HepG2 (cell line): ENCODE data around the gene DNAJB12. TPM values are rescaled to one million over a fixed set of nuclear protein-coding genes. Genes with fewer than 3 reads are reported as not detected.

Experiments
- ADNP ChIP-seq: sonication (generic); formaldehyde crosslinking; IDR thresholded peaks from 2 replicates; pipeline ENCODE4 v1.4.0; 2020; ENCODE audit warnings: missing genetic modification reagents
- GPBP1L1 ChIP-seq: sonication (generic); formaldehyde crosslinking; IDR thresholded peaks from 2 replicates; pipeline ENCODE4 v1.5.0; 2020; ENCODE audit warnings: mild to moderate bottlenecking, missing genetic modification reagents
- MEF2D ChIP-seq: sonication (generic); formaldehyde crosslinking; IDR thresholded peaks from 2 replicates; pipeline ENCODE4 v1.5.1; 2020; ENCODE audit warnings: mild to moderate bottlenecking, missing genetic modification reagents
- MIXL1 ChIP-seq: IDR thresholded peaks from 2 replicates; pipeline ENCODE4 v1.6.1; 2016
- ONECUT2 ChIP-seq: sonication (generic); formaldehyde crosslinking; IDR thresholded peaks from 2 replicates; pipeline ENCODE4 v1.4.0; 2020; ENCODE audit warnings: missing genetic modification reagents
- REXO4 ChIP-seq: sonication (generic); formaldehyde crosslinking; IDR thresholded peaks from 2 replicates; pipeline ENCODE4 v1.8.0; 2022; ENCODE audit warnings: missing genetic modification reagents, mild to moderate bottlenecking, borderline replicate concordance
- RFX1 ChIP-seq: fragments of 450-650 bp; IDR thresholded peaks from 2 replicates; pipeline ENCODE4 v1.6.1; 2017
- SKI ChIP-seq: fragments of 450-650 bp; IDR thresholded peaks from one replicate; pipeline ENCODE4 v1.6.1; 2018; ENCODE audit warnings: mild to moderate bottlenecking; ENCODE audit not compliant: partially characterized antibody
- SUZ12 ChIP-seq: fragments of 150-350 bp; IDR thresholded peaks from 2 replicates; pipeline ENCODE4 v1.6.1; 2014; ENCODE audit warnings: low read depth, low read length
- ZC3H13 ChIP-seq: sonication (generic); formaldehyde crosslinking; IDR thresholded peaks from 2 replicates; pipeline ENCODE4 v1.8.1; 2023; ENCODE audit warnings: mild to moderate bottlenecking, missing genetic modification reagents, moderate library complexity
- ZFAT ChIP-seq: sonication (generic); formaldehyde crosslinking; conservative IDR thresholded peaks from 2 replicates; pipeline ENCODE4 v1.8.1; 2023; ENCODE audit warnings: missing genetic modification reagents, inconsistent platforms
- ZMAT5 ChIP-seq: sonication (generic); formaldehyde crosslinking; IDR thresholded peaks from 2 replicates; pipeline ENCODE4 v1.5.0; 2020; ENCODE audit warnings: mild to moderate bottlenecking, low read depth, missing genetic modification reagents, borderline replicate concordance
- ZNF160 ChIP-seq: sonication (generic); formaldehyde crosslinking; IDR thresholded peaks from 2 replicates; pipeline ENCODE4 v1.8.0; 2022; ENCODE audit warnings: mild to moderate bottlenecking, inconsistent platforms, missing genetic modification reagents
- ZNF260 ChIP-seq: sonication (generic); formaldehyde crosslinking; IDR thresholded peaks from 2 replicates; pipeline ENCODE4 v1.4.0; 2020; ENCODE audit warnings: missing genetic modification reagents, low read depth, mild to moderate bottlenecking, borderline replicate concordance
- ZNF616 ChIP-seq: sonication (generic); formaldehyde crosslinking; IDR thresholded peaks from 2 replicates; pipeline ENCODE4 v1.5.0; 2020; ENCODE audit warnings: low read depth, mild to moderate bottlenecking, missing genetic modification reagents
- ZNF709 ChIP-seq: sonication (generic); formaldehyde crosslinking; IDR thresholded peaks from 2 replicates; pipeline ENCODE4 v1.5.0; 2020; ENCODE audit warnings: mild to moderate bottlenecking, missing genetic modification reagents
- ZNF746 ChIP-seq: sonication (generic); formaldehyde crosslinking; IDR thresholded peaks from 2 replicates; pipeline ENCODE4 v1.8.0; 2022; ENCODE audit warnings: mild to moderate bottlenecking, missing genetic modification reagents
- ZNF773 ChIP-seq: sonication (generic); formaldehyde crosslinking; IDR thresholded peaks from 2 replicates; pipeline ENCODE4 v1.4.0; 2020; ENCODE audit warnings: missing genetic modification reagents, borderline replicate concordance
- ZNF775 ChIP-seq: sonication (generic); formaldehyde crosslinking; IDR thresholded peaks from 2 replicates; pipeline ENCODE4 v1.4.0; 2020; ENCODE audit warnings: missing genetic modification reagents, mild to moderate bottlenecking, moderate library complexity, borderline replicate concordance
- polyA plus RNA-seq, 8 experiments: library from polyadenylated mRNA; depleted of rRNA in 3 of 8; stranded (reverse) in 7 of 8; unstranded in 1 of 8; fragments of >200 nt; fragmentation: Illumina TruSeq in 4 of 8; extraction: Trizol in 4 of 8; gene quantifications; 2 replicates each; pipeline versions ENCODE4 v1.2.1 to v1.2.3, GENCODE V29; 2011 to 2016; ENCODE audit warnings: low read depth in 4 of 8, missing spikeins in 1 of 8, mixed read lengths in 1 of 8; ENCODE audit not compliant: insufficient read depth in 1 of 8
- total RNA-seq, 5 experiments: library from RNA; depleted of rRNA; stranded (reverse); fragments of >200 nt; fragmentation: Illumina TruSeq; extraction: Trizol; gene quantifications; 2 replicates each; pipeline ENCODE4 v1.2.3, GENCODE V29; 2016; ENCODE audit warnings: low read depth in 1 of 5
- TF ChIP-seq, protein P1 (sequence below): sonication (generic); formaldehyde crosslinking; conservative IDR thresholded peaks from 2 replicates; pipeline ENCODE4 v1.4.0; 2020; ENCODE audit warnings: missing genetic modification reagents
- TF ChIP-seq, protein P2 (sequence below): sonication (generic); formaldehyde crosslinking; IDR thresholded peaks from 2 replicates; pipeline ENCODE4 v1.8.1; 2023; ENCODE audit warnings: mild to moderate bottlenecking, moderate library complexity, missing genetic modification reagents
- TF ChIP-seq, protein P3 (sequence below): sonication (generic); formaldehyde crosslinking; IDR thresholded peaks from 2 replicates; pipeline ENCODE4 v1.9.0; 2021; ENCODE audit warnings: missing genetic modification reagents, mild to moderate bottlenecking, borderline replicate concordance

The DNAJB12 gene
- total and polyA plus RNA-seq, 2 of the 13 experiments (the other 11 are each of a cell fraction or from before 2014, with no cell fraction given): 10.8 to 18.2 TPM

DNA sequence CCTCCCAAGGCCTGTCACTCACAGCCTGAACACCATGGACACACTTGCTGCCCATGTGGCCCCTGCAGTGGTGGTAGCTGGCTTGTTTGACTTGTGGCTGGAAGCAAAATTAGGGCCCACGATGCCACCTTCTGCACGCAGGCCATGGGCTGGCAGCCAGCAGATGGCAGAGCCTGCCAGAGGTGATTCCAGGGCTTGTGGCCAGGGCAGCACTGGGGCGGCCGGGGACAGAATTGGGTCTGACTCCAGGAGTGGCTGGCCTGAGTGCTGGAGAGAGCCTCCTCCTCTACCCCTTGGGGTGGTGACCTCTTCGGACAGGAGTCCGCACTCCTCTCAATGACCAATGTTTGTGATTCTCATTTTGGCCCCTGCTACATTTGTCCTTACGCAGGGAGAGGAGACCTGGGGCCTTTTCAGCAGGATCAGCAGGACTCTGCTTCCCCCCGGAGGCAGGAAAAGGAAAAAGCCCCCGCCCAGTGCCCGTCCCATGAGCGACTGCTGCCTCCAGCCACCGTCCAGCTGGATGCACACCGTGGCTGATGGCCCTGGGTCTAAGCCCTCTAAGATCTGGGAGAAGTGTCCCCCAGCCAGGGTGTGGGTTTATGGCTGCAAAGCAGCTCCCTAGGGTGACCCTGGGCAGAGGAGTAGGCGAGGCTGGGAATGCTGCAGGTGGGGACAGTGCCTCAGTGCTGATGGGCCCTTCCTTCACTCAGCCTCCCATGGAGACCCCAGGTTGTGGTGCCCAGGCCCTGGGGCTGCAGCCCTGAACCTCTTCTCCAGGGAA is 26.5 kb downstream of the DNAJB12 start (continued):
- no peak for TF ChIP-seq ONECUT2 (CRISPR knock-in tag)
- no peak for TF ChIP-seq ZC3H13 (CRISPR knock-in tag)
- TF ChIP-seq ZNF746 (CRISPR knock-in tag): no peak
- TF ChIP-seq MEF2D (CRISPR knock-in tag): no peak
- no peak for TF ChIP-seq MIXL1 (CRISPR knock-in tag)
- TF ChIP-seq ZMAT5 (CRISPR knock-in tag): no peak
- no peak for TF ChIP-seq ZNF775 (CRISPR knock-in tag)
- TF ChIP-seq GPBP1L1 (CRISPR knock-in tag): no peak
- TF ChIP-seq ZNF616 (CRISPR knock-in tag): no peak
- no peak for TF ChIP-seq SUZ12
- TF ChIP-seq, protein P1, sequence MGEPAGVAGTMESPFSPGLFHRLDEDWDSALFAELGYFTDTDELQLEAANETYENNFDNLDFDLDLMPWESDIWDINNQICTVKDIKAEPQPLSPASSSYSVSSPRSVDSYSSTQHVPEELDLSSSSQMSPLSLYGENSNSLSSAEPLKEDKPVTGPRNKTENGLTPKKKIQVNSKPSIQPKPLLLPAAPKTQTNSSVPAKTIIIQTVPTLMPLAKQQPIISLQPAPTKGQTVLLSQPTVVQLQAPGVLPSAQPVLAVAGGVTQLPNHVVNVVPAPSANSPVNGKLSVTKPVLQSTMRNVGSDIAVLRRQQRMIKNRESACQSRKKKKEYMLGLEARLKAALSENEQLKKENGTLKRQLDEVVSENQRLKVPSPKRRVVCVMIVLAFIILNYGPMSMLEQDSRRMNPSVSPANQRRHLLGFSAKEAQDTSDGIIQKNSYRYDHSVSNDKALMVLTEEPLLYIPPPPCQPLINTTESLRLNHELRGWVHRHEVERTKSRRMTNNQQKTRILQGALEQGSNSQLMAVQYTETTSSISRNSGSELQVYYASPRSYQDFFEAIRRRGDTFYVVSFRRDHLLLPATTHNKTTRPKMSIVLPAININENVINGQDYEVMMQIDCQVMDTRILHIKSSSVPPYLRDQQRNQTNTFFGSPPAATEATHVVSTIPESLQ (CRISPR knock-in tag): no peak
- TF ChIP-seq ZNF709 (CRISPR knock-in tag): no peak
- TF ChIP-seq, protein P2, sequence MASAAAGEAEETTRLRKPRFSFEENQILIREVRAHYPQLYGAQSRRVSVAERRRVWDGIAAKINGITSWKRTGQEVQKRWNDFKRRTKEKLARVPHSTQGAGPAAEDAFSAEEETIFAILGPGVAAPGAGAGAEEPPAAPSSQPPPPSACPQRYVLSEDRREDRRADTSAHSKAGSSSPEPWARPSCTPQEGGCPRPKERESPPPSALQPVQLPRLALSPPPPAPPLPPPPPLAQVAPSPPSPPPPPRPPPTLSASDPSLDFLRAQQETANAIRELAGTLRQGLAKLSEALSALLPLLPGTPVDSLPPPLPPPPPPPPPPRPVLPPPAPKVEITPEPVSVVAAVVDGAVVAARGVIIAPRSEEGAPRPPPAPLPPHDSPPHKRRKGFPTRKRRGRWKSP (CRISPR knock-in tag): peak; percentile 73; the same call in 1 of the 2 replicates
- TF ChIP-seq ZNF773 (CRISPR knock-in tag): no peak
- no peak for TF ChIP-seq ZNF260 (CRISPR knock-in tag)
- 0 out of 2 replicates have a peak, but pooled peaks have one; percentile 30 for TF ChIP-seq ZNF160
- TF ChIP-seq, protein P3, sequence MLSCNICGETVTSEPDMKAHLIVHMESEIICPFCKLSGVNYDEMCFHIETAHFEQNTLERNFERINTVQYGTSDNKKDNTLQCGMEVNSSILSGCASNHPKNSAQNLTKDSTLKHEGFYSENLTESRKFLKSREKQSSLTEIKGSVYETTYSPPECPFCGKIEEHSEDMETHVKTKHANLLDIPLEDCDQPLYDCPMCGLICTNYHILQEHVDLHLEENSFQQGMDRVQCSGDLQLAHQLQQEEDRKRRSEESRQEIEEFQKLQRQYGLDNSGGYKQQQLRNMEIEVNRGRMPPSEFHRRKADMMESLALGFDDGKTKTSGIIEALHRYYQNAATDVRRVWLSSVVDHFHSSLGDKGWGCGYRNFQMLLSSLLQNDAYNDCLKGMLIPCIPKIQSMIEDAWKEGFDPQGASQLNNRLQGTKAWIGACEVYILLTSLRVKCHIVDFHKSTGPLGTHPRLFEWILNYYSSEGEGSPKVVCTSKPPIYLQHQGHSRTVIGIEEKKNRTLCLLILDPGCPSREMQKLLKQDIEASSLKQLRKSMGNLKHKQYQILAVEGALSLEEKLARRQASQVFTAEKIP: no peak
- no peak for TF ChIP-seq REXO4 (CRISPR knock-in tag)
- no peak for TF ChIP-seq SKI
- TF ChIP-seq RFX1: no peak
- TF ChIP-seq ZFAT (CRISPR knock-in tag): no peak
- no peak for TF ChIP-seq ADNP
